GM23248 (cell line): Measurements from ENCODE around the gene IL4.

ENCODE experiments used
- EZH2 ChIP-seq: fragments of 200-600 bp; sonication (generic); IDR thresholded peaks from 2 replicates; pipeline ENCODE4 v1.6.1; 2018; ENCODE audit warnings: antibody characterized with exemption, mild to moderate bottlenecking; ENCODE audit not compliant: insufficient read depth, poor library complexity, severe bottlenecking
- EZH2phosphoT487 ChIP-seq: fragments of 200-600 bp; sonication (generic); IDR thresholded peaks from 2 replicates; pipeline ENCODE4 v1.6.1; 2018; ENCODE audit warnings: antibody characterized with exemption, moderate library complexity, mild to moderate bottlenecking, low read depth; ENCODE audit not compliant: insufficient read depth

GRCh38 chr5:132674671-132675506 is 1.1 kb downstream of the IL4 start:
- TF ChIP-seq EZH2 (no peak), EZH2phosphoT487 (no peak)
